GM19395 (cell line): Measurements from ENCODE around the gene SLC4A7.
A peak's percentile ranks its signal among the peaks of the same experiment; 100 is the strongest.
"Not testable (repeated sequence)": the region's sequence is repeated elsewhere in the genome, so short reads cannot be mapped to it uniquely, and the experiment has no call there.

Experiments used
- ATAC-seq: cut with Tn5 transposase; IDR thresholded peaks from one replicate; pipeline ENCODE4 v1.9.1; 2021; ENCODE audit warnings: mild to moderate bottlenecking, moderate library complexity; ENCODE audit not compliant: unreplicated experiment

The SLC4A7 gene

GRCh38 chr3:27366062-27366591, 118.1 kb downstream of the SLC4A7 start:
- ATAC-seq: no peak

- ATAC-seq: peak; percentile 42
Measured at GRCh38 chr3:27360113-27361078, 123.8 kb downstream of the SLC4A7 start.

GRCh38 chr3:27358372-27358771, 125.8 kb downstream of the SLC4A7 start:
- no peak for ATAC-seq

GRCh38 chr3:27357665-27358258, 126.4 kb downstream of the SLC4A7 start:
- peak; percentile 90 for ATAC-seq

- ATAC-seq: no peak
Measured at GRCh38 chr3:27356976-27357375, 127.2 kb downstream of the SLC4A7 start.

- ATAC-seq: no peak
Measured at GRCh38 chr3:27354588-27355203, 129.5 kb downstream of the SLC4A7 start.

GRCh38 chr3:27354161-27354560, 130.0 kb downstream of the SLC4A7 start:
- ATAC-seq: no peak

GRCh38 chr3:27353221-27353620, 131.0 kb downstream of the SLC4A7 start:
- ATAC-seq: no peak

GRCh38 chr3:27352047-27352446, 132.1 kb downstream of the SLC4A7 start:
- ATAC-seq: no peak

- peak; percentile 79 for ATAC-seq
Measured at GRCh38 chr3:27349832-27350231, 134.4 kb downstream of the SLC4A7 start.

- no peak for ATAC-seq
Measured at GRCh38 chr3:27345959-27346865, 138.0 kb downstream of the SLC4A7 start.

GRCh38 chr3:27345493-27345892, 138.7 kb downstream of the SLC4A7 start:
- ATAC-seq: peak; percentile 51

- no peak for ATAC-seq
Measured at GRCh38 chr3:27345045-27345444, 139.1 kb downstream of the SLC4A7 start.

GRCh38 chr3:27344192-27344591, 140.0 kb downstream of the SLC4A7 start:
- no peak for ATAC-seq

- ATAC-seq: no peak
Measured at GRCh38 chr3:27342267-27342666, 141.9 kb downstream of the SLC4A7 start.

GRCh38 chr3:27340534-27340933, 143.7 kb downstream of the SLC4A7 start:
- ATAC-seq: peak; percentile 78

GRCh38 chr3:27335571-27335970, 148.6 kb downstream of the SLC4A7 start:
- ATAC-seq: no peak

- no peak for ATAC-seq
Measured at GRCh38 chr3:27333843-27334242, 150.3 kb downstream of the SLC4A7 start.

GRCh38 chr3:27328982-27329762, 155.0 kb downstream of the SLC4A7 start:
- ATAC-seq: not testable (repeated sequence)
